Measurements from ENCODE around the gene PPP2R5D.

Gene PPP2R5D

GRCh38 chr6:42937548-42938427 lies 46.6 kb upstream of the PPP2R5D start:
- no peak for TF ChIP-seq EZH2phosphoT487 (IDR thresholded peaks at IDR 0.05; ENCODE audit: low read depth)
- Histone ChIP-seq H3K27me3 (ENCODE audit: low read depth, low read length) (no peaks in the 10 kb centered on the region), H3K4me1 (ENCODE audit: low read length) (peaks cover 39% of the 10 kb centered on the region), H3K79me2 (ENCODE audit: low read length) (peaks cover 66% of the 10 kb centered on the region), H3K9ac (ENCODE audit: low read length) (no peak overlapping the region), H3K27ac (ENCODE audit: low read length) (no peak overlapping the region), H3K4me3 (ENCODE audit: low read length) (no peak overlapping the region), H3K9me3 (ENCODE audit: insufficient read depth, low read length) (no peaks in the 10 kb centered on the region), H4K20me1 (ENCODE audit: insufficient read depth, low read length) (peaks cover 67% of the 10 kb centered on the region), H3K4me2 (ENCODE audit: low read length) (no peak overlapping the region), H3K36me3 (replicated peaks; ENCODE audit: low read depth, low read length) (peaks cover 81% of the 10 kb centered on the region), H2AFZ (ENCODE audit: low read depth, low read length) (no peak overlapping the region)

GRCh38 chr6:42938428-42938796 lies 46.0 kb upstream of the PPP2R5D start:
- peaks cover 79% of the 10 kb centered on the region for H3K36me3 ChIP-seq (replicated peaks; ENCODE audit: low read depth, low read length)
- H3K27ac ChIP-seq (ENCODE audit: low read length) = no peak overlapping the region
- H3K9ac ChIP-seq (ENCODE audit: low read length) = no peak overlapping the region
- no peak overlapping the region for H3K4me3 ChIP-seq (ENCODE audit: low read length)
- peaks cover 61% of the 10 kb centered on the region for H4K20me1 ChIP-seq (ENCODE audit: insufficient read depth, low read length)
- H2AFZ ChIP-seq (ENCODE audit: low read depth, low read length) = no peak overlapping the region
- no peaks in the 10 kb centered on the region for H3K9me3 ChIP-seq (ENCODE audit: insufficient read depth, low read length)
- peaks cover 60% of the 10 kb centered on the region for H3K79me2 ChIP-seq (ENCODE audit: low read length)
- no peaks in the 10 kb centered on the region for H3K27me3 ChIP-seq (ENCODE audit: low read depth, low read length)
- no peak overlapping the region for H3K4me2 ChIP-seq (ENCODE audit: low read length)
- TF ChIP-seq EZH2phosphoT487 (IDR thresholded peaks at IDR 0.05; ENCODE audit: low read depth) = no peak
- no peak for TF ChIP-seq CTCF (IDR thresholded peaks at IDR 0.05; ENCODE audit: low read depth, low read length)
- peaks cover 33% of the 10 kb centered on the region for H3K4me1 ChIP-seq (ENCODE audit: low read length)

GRCh38 chr6:42938987-42939809 lies 45.2 kb upstream of the PPP2R5D start:
- H2AFZ ChIP-seq (ENCODE audit: low read depth, low read length) = no peak overlapping the region
- H3K9ac ChIP-seq (ENCODE audit: low read length) = no peak overlapping the region
- H3K27ac ChIP-seq (ENCODE audit: low read length) = no peak overlapping the region
- no peaks in the 10 kb centered on the region for H3K9me3 ChIP-seq (ENCODE audit: insufficient read depth, low read length)
- peaks cover 25% of the 10 kb centered on the region for H3K4me1 ChIP-seq (ENCODE audit: low read length)
- no peak overlapping the region for H3K4me3 ChIP-seq (ENCODE audit: low read length)
- peaks cover 79% of the 10 kb centered on the region for H3K36me3 ChIP-seq (replicated peaks; ENCODE audit: low read depth, low read length)
- H3K79me2 ChIP-seq (ENCODE audit: low read length) = peaks cover 52% of the 10 kb centered on the region
- TF ChIP-seq CTCF (IDR thresholded peaks at IDR 0.05; ENCODE audit: low read depth, low read length) (no peak), EZH2phosphoT487 (IDR thresholded peaks at IDR 0.05; ENCODE audit: low read depth) (no peak)
- no peak overlapping the region for H3K4me2 ChIP-seq (ENCODE audit: low read length)
- peaks cover 53% of the 10 kb centered on the region for H4K20me1 ChIP-seq (ENCODE audit: insufficient read depth, low read length)
- no peaks in the 10 kb centered on the region for H3K27me3 ChIP-seq (ENCODE audit: low read depth, low read length)

GRCh38 chr6:42939810-42940167 lies 44.6 kb upstream of the PPP2R5D start:
- peaks cover 47% of the 10 kb centered on the region for H4K20me1 ChIP-seq (ENCODE audit: insufficient read depth, low read length)
- H3K4me1 ChIP-seq (ENCODE audit: low read length) = peaks cover 19% of the 10 kb centered on the region
- H3K27ac ChIP-seq (ENCODE audit: low read length) = no peak overlapping the region
- TF ChIP-seq CTCF (IDR thresholded peaks at IDR 0.05; ENCODE audit: low read depth, low read length) (no peak), EZH2phosphoT487 (IDR thresholded peaks at IDR 0.05; ENCODE audit: low read depth) (no peak)
- H3K79me2 ChIP-seq (ENCODE audit: low read length) = peaks cover 46% of the 10 kb centered on the region
- peaks cover 74% of the 10 kb centered on the region for H3K36me3 ChIP-seq (replicated peaks; ENCODE audit: low read depth, low read length)
- no peak overlapping the region for H3K4me2 ChIP-seq (ENCODE audit: low read length)
- H3K27me3 ChIP-seq (ENCODE audit: low read depth, low read length) = no peaks in the 10 kb centered on the region
- H3K9me3 ChIP-seq (ENCODE audit: insufficient read depth, low read length) = no peaks in the 10 kb centered on the region
- no peak overlapping the region for H3K4me3 ChIP-seq (ENCODE audit: low read length)
- H3K9ac ChIP-seq (ENCODE audit: low read length) = no peak overlapping the region
- H2AFZ ChIP-seq (ENCODE audit: low read depth, low read length) = no peak overlapping the region
